Measurements from ENCODE around the gene MED19. TPM values are rescaled to one million over a fixed set of nuclear protein-coding genes. Genes with fewer than 3 reads are reported as not detected.
A peak's percentile ranks its signal among the peaks of the same experiment; 100 is the strongest.

The MED19 gene
- total RNA-seq, 1 experiment from 2014 or later: 17.6 TPM

DNA sequence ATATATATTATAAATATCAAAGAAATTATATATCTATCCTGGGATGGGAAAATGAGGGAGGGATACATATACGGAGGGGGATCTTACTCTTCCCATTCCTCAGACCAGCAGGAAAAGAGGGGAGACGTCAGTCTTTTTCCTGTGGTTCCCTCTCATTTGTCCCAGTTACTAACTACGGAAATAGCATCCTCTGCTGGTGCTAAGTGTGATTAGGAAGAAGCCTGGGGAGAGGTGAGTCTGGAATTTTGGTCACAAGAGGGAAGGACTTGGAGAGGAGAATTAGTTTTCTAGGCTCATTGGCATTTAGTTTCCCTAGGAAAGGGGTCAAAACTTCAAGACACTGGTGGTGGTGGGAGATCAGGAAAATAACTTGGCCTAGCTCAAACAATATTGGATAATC, 11.6 kb downstream of the MED19 start:
- no peak overlapping the region for H3K27ac ChIP-seq (ENCODE audit: insufficient read length, low read depth, low read length)
- H3K9me3 ChIP-seq (ENCODE audit: control insufficient read depth, low read depth, low read length): no peaks in the 10 kb centered on the region
- H4K91ac ChIP-seq (ENCODE audit: insufficient read length, low read depth, low read length): no peak overlapping the region
- H3K4ac ChIP-seq (ENCODE audit: low read depth, low read length): no peak overlapping the region
- H3K4me1 ChIP-seq (ENCODE audit: insufficient read depth, low read length): no peaks in the 10 kb centered on the region
- H4K20me1 ChIP-seq (ENCODE audit: control insufficient read depth, insufficient read depth, insufficient read length): no peaks in the 10 kb centered on the region
- no peak overlapping the region for H4K5ac ChIP-seq (ENCODE audit: insufficient read length, low read depth, low read length)
- no peaks in the 10 kb centered on the region for H3K27me3 ChIP-seq (ENCODE audit: insufficient read depth, low read length)
- H3K79me1 ChIP-seq (ENCODE audit: insufficient read depth, low read depth, low read length, poor library complexity, severe bottlenecking): no peaks in the 10 kb centered on the region
- H2BK12ac ChIP-seq (ENCODE audit: insufficient read length, low read depth, low read length): no peak overlapping the region
- no peaks in the 10 kb centered on the region for H3K23me2 ChIP-seq (ENCODE audit: insufficient read length, low read depth, low read length, poor library complexity, severe bottlenecking)
- peak overlapping the region in 1 of 3 experiments; percentile 75; a peak in 3 of 7 replicates for H3K27ac Mint-ChIP-seq
- H3K4me1 Mint-ChIP-seq: no peaks in the 10 kb centered on the region; a peak in 1 of 4 replicates
- H3K23ac ChIP-seq (ENCODE audit: insufficient read length, low read depth, low read length): no peak overlapping the region
- TF ChIP-seq, protein P1, sequence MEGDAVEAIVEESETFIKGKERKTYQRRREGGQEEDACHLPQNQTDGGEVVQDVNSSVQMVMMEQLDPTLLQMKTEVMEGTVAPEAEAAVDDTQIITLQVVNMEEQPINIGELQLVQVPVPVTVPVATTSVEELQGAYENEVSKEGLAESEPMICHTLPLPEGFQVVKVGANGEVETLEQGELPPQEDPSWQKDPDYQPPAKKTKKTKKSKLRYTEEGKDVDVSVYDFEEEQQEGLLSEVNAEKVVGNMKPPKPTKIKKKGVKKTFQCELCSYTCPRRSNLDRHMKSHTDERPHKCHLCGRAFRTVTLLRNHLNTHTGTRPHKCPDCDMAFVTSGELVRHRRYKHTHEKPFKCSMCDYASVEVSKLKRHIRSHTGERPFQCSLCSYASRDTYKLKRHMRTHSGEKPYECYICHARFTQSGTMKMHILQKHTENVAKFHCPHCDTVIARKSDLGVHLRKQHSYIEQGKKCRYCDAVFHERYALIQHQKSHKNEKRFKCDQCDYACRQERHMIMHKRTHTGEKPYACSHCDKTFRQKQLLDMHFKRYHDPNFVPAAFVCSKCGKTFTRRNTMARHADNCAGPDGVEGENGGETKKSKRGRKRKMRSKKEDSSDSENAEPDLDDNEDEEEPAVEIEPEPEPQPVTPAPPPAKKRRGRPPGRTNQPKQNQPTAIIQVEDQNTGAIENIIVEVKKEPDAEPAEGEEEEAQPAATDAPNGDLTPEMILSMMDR (conservative IDR thresholded peaks at IDR 0.05): peak; percentile 38
- H2BK20ac ChIP-seq (ENCODE audit: low read depth, low read length, poor library complexity, severe bottlenecking): no peak overlapping the region
- H3K4me2 ChIP-seq (ENCODE audit: insufficient read depth, insufficient read length, low read length): no peak overlapping the region
- no peaks in the 10 kb centered on the region for H3K9me3 Mint-ChIP-seq
- no CpG with 5 or more reads among the region's 3 CpGs for WGBS (ENCODE audit: extremely low coverage, insufficient read length, low lambda C conversion rate)
- no peaks in the 10 kb centered on the region for H3K79me2 ChIP-seq (ENCODE audit: insufficient read depth, low read length)
- H3K27me3 Mint-ChIP-seq (ENCODE audit: low read depth): no peaks in the 10 kb centered on the region
- H3K14ac ChIP-seq (ENCODE audit: insufficient read depth, low read length): no peak overlapping the region
- no peak overlapping the region for H2AK5ac ChIP-seq (ENCODE audit: insufficient read length, low read length)
- no peak overlapping the region for H3K56ac ChIP-seq (ENCODE audit: insufficient read length, low read depth, low read length)
- H3K9ac ChIP-seq (ENCODE audit: extremely low read depth, insufficient read length, low read length): no peak overlapping the region
- H2BK120ac ChIP-seq (ENCODE audit: low read depth, low read length, poor library complexity, severe bottlenecking): no peak overlapping the region
- no peak for DNase-seq
- no peak overlapping the region for H3K18ac ChIP-seq (ENCODE audit: insufficient read length, low read depth, low read length)
- H3K4me3 Mint-ChIP-seq: no peak overlapping the region
- no peak overlapping the region for H2AFZ ChIP-seq (ENCODE audit: low read length)
- H3K36me3 Mint-ChIP-seq (ENCODE audit: insufficient read depth in 1 of 3, low read depth in 3 of 3): peaks cover 41 to 79% (median 66%) of the 10 kb centered on the region in 3 experiments; a peak in 6 of 7 replicates
- H3T11ph ChIP-seq (ENCODE audit: low read length): no peak overlapping the region
- H4K8ac ChIP-seq (replicated peaks; ENCODE audit: insufficient read length, low read depth, low read length): no peak overlapping the region
- no peak overlapping the region for H2BK5ac ChIP-seq (ENCODE audit: insufficient read length, low read length)
- H2BK15ac ChIP-seq (ENCODE audit: low read depth, low read length): no peak overlapping the region
